SU-DHL-6 (cell line): ENCODE measurements around the gene HIBCH.

ENCODE experiments used
- EZH2phosphoT487 ChIP-seq: fragments of 200-600 bp; sonication (generic), shearing (Covaris generic); conservative IDR thresholded peaks from 2 replicates; pipeline ENCODE4 v1.6.1; 2018; ENCODE audit warnings: mild to moderate bottlenecking, antibody characterized with exemption, low read length, moderate library complexity, mixed read lengths
- TF ChIP-seq, protein P1 (sequence below): fragments of 200-600 bp; sonication (generic); IDR thresholded peaks from one replicate; pipeline ENCODE4 v1.5.1; 2017; ENCODE audit warnings: antibody characterized with exemption, mild to moderate bottlenecking, low read length, moderate library complexity; ENCODE audit not compliant: insufficient read depth, poor library complexity, severe bottlenecking

DNA sequence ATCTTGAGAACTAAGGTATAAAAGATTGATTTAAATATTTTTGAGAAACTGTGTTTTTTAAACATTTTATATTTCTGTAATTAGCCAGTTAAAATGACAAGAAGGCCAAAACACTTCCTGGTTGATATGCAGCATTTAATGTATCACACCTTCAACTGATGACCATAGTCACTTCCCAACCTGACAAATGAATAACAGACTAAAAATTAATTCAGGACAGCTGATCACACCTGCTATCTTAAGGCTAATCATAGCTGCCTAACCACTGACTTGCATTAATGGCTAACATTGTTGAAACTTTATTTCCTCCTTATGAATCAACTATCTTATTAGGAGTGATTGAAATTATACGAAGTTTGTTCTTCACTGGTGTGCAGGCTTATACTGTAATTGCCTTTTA, 131.3 kb downstream of the HIBCH start:
- TF ChIP-seq, protein P1, sequence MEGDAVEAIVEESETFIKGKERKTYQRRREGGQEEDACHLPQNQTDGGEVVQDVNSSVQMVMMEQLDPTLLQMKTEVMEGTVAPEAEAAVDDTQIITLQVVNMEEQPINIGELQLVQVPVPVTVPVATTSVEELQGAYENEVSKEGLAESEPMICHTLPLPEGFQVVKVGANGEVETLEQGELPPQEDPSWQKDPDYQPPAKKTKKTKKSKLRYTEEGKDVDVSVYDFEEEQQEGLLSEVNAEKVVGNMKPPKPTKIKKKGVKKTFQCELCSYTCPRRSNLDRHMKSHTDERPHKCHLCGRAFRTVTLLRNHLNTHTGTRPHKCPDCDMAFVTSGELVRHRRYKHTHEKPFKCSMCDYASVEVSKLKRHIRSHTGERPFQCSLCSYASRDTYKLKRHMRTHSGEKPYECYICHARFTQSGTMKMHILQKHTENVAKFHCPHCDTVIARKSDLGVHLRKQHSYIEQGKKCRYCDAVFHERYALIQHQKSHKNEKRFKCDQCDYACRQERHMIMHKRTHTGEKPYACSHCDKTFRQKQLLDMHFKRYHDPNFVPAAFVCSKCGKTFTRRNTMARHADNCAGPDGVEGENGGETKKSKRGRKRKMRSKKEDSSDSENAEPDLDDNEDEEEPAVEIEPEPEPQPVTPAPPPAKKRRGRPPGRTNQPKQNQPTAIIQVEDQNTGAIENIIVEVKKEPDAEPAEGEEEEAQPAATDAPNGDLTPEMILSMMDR: no peak
- TF ChIP-seq EZH2phosphoT487: no peak
